CD1c-positive myeloid dendritic cell (primary cell): Measurements from ENCODE around the gene DPEP1.
A peak's percentile ranks its signal among the peaks of the same experiment; 100 is the strongest.
"Not testable (repeated sequence)": the region's sequence is repeated elsewhere in the genome, so short reads cannot be mapped to it uniquely, and the experiment has no call there.

Experiments
- DNase-seq: peaks from one replicate; pipeline ENCODE4 v3.0.0-alpha.2; 2016; ENCODE audit errors: extremely low spot score

Gene DPEP1

DNA sequence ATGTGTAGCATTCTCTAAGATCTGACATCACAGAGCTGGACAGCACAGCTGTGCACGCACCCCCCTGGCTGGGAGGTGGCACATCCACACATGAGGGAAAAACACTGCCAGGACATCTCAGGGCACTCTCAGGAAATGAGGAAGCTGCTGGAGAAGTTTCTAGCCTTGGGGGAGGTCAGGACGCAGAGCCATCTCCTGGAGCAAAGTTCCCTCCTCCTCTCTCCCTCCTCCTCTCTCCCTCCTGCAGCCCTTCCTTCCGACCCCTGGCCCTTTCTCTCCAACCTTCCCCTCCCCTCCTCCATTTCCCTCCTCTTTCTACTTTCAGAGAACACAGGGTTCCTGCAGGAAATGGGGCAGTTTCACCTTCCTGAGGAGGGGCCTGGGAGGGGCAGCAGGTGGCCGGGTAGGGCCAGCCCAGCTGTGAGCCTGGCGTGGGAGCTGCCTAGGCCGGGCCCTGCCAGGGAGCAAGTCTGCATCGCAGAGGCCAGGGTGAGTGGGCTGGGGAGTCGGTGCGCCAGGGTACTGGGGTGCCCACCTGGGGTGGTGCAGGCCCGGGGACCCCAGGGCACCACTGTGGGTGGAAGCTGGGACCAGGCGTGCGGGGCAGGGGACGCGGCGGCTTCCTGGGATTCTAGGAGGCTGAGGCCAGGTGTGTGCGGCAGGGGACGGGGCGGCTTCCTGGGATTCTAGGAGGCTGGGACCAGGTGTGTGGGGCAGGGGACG is at the start of gene DPEP1:
Gene DPEP1 (plus strand): TSS at position 412 of the 723 bp plus-strand sequence. CDS start 16,769 bp downstream, outside the sequence.
- peak; percentile 31 for DNase-seq

- DNase-seq, result no peak
Measured at GRCh38 chr16:89564476-89565255, 48.8 kb upstream of the DPEP1 start.

DNA sequence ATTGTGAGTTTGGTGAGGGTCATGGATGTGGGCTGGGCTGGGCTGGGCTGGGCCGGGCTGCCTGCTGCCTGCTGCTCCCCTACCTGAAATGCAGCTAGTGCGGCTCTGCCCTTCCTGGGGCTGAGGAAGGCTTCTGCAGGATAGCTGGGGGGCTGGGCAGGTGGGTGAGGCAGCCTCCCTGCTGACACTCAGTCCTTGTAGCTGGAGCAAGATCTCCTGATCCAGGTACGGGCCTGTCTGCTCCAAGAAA is 48.3 kb upstream of the DPEP1 start:
- DNase-seq, result no peak

DNA sequence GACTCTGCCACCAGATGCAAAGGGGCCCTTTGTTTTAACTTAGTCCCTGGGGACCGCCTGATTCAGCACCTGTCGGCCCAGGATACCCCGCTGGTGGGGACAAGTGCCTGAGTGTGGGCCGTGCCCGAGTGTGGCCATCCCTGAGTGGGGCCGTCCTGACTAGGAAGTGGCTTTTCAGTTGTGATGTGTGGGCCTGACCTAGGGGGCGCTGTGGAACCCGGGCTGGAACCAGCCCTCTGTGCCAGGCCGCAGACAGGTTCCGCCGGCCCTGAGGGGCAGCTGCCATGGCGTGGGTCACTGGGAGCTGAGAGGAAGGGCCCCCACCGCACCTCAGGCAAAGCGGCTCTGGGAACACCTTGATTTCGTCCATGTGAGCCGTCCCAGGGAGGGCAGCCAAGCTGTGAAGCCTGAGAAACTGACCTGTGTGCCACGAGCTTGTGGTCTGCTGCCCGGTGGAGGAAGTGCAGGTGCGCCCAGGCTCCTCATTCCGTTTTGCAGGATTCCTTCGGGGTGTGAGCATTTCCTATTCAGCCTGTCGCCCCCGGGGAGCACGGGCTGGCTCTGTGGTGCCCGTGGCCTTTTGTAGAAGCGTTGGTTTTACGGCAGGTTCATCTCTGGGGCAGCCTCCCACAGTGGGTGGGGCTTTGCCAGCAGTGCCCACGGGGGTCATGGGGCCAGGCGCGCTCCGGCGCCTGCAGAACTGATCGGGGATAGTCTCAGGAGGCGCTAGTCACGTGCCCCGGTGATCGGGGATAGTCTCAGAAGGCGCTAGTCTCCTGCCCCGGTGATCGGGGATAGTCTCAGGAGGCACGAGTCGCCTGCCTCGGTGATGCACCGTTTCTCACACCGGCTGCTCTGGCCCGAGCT is 47.7 kb upstream of the DPEP1 start:
- peak; percentile 74 for DNase-seq

GRCh38 chr16:89567656-89568594 is 45.5 kb upstream of the DPEP1 start:
- no peak for DNase-seq

GRCh38 chr16:89569506-89570341 is 43.7 kb upstream of the DPEP1 start:
- no peak for DNase-seq

GRCh38 chr16:89570342-89570923 is 43.0 kb upstream of the DPEP1 start:
- DNase-seq, result no peak

DNA sequence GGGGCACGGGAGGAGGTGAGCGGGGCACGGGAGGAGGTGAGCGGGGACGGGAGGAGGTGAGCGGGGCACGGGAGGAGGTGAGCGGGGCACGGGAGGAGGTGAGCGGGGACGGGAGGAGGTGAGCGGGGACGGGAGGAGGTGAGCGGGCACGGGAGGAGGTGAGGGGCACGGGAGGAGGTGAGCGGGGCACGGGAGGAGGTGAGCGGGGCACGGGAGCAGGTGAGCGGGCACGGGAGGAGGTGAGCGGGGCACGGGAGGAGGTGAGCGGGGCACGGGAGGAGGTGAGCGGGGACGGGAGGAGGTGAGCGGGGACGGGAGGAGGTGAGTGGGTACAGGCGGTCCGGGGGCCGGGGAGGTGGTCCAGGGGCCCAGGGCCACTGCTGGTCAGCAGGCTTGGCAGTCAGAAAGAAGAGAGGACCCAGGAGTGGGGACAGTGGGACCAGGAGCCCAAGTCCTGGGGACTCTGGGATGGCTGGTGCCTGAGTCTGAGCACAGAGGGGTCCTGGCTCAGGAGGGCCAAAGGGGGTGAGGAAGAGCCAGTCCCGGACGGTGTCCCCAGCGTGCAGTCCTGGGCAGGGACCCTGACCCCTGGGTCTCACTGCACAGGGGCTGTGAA is 42.4 kb upstream of the DPEP1 start:
- DNase-seq, result not testable (repeated sequence)

DNA sequence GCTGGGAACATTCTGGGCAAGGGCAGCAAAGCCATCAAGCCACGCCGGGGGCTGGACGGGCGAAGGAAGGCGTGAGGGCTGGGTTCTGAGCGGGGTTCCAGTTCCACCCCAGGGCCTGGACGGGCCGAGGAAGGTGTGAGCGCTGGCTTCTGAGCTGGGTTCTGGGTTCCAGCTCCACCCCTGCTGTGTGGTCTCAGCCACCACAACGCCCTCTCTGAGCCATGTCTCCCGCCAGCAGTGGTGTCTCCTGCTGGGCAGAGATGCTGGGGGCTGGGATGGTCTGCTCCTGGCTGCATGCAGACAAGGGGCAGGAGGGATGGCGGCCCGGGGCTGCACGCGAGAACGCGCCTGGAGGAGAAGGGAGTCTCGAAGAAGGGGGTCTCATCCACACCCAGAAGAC is 41.8 kb upstream of the DPEP1 start:
- no peak for DNase-seq

DNA sequence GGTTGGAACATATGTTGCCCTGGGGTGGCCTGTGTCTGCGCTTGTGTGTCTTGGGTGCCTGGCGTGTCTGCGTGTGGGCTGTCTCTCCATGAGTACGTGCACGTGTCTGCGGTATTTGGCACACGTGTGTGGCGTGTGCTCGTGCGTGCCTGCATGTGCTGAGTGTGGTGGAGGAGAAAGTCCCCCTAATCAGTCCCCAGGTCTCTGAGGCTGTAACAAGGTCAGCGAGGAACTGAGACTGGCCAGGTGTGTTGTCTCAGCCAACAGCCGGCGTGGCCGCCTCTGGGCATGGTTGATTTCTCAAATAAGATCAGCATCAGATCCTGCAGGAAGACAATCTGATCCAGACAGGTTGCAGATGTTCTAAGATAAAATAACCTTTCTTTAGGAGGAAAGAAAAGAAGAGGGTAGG is 41.4 kb upstream of the DPEP1 start:
- DNase-seq, result no peak

DNA sequence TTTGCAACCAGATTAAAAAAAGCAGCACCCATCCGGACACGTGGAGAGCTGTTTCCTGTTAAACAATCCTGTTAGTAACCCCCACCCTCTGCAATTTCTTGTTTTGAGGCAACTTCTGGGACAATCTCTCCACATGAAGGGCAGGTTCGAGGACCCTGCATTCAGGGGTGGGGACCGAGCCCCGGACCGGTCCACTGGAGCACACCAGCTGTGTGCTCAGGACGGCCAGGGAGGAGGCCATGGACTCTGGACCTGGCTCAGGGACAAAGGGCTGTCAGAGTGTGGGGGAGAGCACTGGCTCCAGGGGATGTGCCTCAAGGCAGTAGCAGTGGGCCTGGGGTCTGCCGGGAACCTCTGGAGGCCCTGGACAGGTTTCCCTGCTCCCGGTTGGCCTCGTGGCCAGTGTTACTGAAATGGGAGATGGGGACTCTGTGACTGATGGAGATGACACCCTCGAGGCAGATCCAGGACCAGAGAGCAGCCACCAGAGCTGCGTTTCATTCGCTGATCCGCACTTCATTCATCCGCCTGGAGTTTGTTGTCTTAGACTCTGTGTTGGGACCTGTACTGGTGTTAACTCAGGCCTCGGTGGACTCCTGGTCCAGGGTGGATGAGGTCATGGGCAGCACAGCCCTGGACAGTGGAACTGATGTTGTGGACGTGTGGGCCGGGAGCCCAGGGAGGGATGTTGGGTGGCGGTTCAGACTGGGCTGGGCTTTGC is 40.8 kb upstream of the DPEP1 start:
- DNase-seq, result no peak

DNA sequence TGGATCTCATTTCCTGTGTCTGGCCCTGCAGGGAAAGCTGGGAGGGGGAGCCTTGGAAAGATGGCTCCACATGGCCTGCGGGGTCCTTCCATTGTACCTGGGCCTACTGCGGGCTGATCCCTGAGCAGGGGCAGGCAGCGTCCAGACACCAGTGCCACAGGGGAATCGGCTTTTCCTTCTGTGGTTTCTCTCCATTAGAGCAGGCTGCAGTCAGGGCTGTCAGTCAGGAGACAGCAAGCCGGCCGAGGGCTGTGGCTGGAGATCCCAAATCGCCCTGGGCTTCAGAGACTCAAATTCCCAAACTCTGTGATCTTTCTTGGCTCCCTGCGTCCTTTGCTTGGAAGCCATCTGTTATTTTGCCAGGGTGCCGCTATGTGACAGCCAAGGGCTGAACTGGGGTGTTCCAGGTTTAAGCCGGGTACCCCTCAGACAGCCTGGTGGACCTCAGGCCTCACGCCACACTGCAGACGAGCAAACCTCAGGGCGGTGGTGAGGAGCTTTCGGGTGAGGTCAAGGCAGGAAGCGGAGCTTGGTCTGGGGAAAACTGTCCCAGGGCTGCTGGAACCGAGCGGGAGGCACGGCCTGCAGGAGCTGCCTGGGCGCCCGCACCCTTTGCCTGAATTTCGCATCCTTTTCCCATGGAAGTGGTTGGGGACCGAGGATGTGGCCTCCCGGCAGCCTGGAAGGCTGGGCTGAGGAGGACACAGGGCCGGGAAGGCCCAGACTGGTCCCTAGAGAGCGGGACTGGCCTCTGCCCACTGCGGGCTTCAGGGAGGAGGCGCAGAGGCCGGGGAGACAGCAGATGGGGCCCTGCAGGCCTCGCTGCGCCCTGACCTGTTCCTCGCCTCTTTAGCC is 39.4 kb upstream of the DPEP1 start:
- DNase-seq, result no peak

DNA sequence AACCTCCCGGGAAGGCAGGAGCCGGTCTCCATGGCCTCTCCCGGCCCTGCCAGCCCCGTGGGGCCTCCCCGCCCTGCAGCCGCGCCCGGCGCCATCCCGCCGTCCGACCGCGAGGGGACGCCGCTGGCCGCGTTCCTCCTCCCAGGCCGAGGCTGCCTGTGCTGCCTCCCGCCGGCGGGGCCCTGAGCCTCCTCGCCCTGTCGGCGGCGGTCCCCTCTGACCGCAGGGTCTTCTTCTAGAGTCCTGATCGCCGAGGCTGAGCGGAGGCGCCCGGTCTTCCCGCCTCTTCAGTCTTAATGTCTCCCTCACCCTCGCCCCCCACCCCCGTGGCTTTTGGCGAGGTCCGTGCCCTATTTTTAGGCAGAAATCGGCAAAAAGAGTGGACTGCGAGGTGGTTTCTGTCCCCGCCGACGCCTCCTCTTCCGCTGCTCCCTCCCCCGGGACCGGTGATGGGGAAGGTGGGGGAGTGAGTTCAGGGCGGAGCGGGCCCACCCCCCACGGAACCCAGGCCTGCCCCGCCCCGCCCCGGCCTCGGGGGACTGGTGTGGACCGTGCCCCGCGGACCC is 38.7 kb upstream of the DPEP1 start:
- DNase-seq, result peak; percentile 74

DNA sequence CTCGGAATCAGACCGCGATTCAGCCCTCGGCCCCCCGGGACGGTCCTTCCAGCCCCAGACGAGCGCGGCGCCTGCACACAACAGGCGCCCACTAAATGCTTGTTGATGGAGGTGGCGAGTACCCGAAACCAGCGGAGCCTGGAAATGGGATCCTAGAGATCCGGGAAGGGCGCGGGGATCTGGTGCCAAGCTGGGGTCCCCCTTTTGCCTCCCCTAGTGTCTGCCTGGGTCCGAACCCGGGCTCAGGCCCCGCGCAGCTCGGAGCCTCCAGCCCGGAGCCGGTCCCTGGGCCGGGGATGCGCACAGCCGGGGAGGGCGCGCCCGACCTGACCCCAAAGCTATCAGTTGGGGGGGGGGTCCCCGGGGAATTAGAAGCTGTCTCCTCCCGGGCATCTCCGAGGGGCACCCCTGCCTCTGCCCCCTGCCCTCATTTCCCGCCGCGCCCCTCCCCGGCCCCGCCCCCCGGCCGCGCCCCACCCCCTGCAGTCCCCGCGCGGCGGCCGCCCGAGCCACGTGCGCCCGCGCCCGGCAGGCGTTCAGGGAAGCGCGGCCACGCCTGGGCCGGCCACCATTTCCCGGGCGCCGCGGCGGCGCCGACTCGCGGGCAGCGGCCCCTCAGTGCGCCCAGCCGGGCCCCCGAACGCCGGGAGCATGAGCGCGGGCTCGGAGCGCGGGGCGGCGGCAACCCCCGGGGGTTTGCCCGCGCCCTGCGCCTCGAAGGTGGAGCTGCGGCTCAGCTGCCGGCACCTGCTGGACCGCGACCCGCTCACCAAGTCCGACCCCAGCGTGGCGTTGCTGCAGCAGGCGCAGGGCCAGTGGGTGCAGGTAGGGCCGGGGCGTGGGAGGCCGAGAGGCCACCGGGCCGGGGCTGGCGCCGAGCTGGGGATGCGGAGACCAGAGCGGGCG is 37.9 kb upstream of the DPEP1 start, which contains the start of gene CPNE7:
Gene CPNE7 (plus strand): TSS at position 512 of the 906 bp plus-strand sequence. CDS start 140 bp downstream, at position 652.
- DNase-seq, result peak; percentile 21

GRCh38 chr16:89576153-89577054 is 37.0 kb upstream of the DPEP1 start:
- no peak for DNase-seq
